HG03378 (cell line): ENCODE results near the gene ABLIM2.

Experiments
- ATAC-seq: cut with Tn5 transposase; IDR thresholded peaks from one replicate; pipeline ENCODE4 v1.9.1; 2021; ENCODE audit warnings: mild to moderate bottlenecking, moderate library complexity; ENCODE audit not compliant: unreplicated experiment

ABLIM2 gene

DNA sequence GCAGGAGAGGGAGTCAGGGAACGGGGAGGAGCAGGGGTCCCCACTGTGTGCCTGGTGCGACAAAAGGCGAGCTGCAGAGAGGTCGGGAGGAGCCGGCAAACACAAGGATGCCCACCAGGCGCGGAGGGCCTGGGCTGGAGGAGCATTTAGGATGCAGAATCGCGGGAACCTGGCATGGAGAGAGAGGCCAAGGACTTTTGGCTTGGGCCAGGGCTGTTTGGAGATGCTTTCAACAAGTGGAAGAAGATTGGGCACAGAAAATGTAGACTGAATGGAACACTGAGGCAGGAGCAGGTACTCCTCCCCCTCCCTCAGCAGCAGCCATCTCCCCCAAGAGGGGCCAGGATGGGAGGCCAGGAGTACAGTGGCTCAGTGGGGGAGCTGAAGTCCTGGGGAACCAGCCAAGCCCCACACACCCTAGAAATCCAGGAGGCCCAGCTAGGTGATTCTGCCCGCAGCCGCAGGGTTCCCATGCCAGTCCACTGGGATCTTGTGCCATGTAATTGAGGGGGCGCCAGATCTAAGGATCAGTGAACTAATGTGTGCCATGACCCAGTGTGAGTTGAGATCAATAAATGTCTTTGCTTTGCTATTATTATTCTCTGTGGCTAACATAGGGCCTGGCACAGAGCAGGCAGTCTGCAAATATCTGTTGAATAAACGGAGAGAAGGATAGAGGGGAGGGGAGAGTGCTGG lies 1.1 kb upstream of the ABLIM2 start:
- ATAC-seq = no peak

- ATAC-seq = no peak
Measured at GRCh38 chr4:8157944-8158709, 486 bp downstream of the ABLIM2 start.

DNA sequence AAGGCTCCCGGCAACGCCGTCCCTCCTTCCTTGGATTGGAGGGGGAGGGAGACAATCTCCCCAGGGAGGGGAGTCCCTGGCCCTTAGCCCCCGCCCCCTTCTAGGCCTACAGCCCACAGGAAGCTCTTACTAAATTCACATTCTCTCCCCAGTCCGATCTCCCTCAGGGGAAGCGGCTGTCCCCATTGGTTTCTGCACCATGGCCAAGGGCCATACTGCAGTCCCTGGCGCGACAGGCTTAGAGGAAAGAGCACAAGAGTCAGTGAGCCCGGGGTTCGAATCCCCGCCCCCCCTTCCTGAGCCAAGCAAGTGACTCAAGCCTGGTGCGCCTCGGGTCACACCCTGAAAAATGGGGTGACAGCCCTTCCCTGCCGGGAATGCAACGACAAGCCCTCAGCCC lies 1.1 kb downstream of the ABLIM2 start:
- no peak for ATAC-seq

- ATAC-seq = no peak
Measured at GRCh38 chr4:8156617-8157016, 2.0 kb downstream of the ABLIM2 start.

- ATAC-seq = no peak
Measured at GRCh38 chr4:8155660-8156421, 2.8 kb downstream of the ABLIM2 start.

- no peak for ATAC-seq
Measured at GRCh38 chr4:8155048-8155447, 3.6 kb downstream of the ABLIM2 start.

GRCh38 chr4:8153441-8153840 lies 5.2 kb downstream of the ABLIM2 start:
- no peak for ATAC-seq

- no peak for ATAC-seq
Measured at GRCh38 chr4:8152865-8153257, 5.8 kb downstream of the ABLIM2 start.

GRCh38 chr4:8152090-8152864 lies 6.3 kb downstream of the ABLIM2 start:
- no peak for ATAC-seq

- ATAC-seq = no peak
Measured at GRCh38 chr4:8151165-8151650, 7.4 kb downstream of the ABLIM2 start.

- ATAC-seq = no peak
Measured at GRCh38 chr4:8150152-8151090, 8.2 kb downstream of the ABLIM2 start.

DNA sequence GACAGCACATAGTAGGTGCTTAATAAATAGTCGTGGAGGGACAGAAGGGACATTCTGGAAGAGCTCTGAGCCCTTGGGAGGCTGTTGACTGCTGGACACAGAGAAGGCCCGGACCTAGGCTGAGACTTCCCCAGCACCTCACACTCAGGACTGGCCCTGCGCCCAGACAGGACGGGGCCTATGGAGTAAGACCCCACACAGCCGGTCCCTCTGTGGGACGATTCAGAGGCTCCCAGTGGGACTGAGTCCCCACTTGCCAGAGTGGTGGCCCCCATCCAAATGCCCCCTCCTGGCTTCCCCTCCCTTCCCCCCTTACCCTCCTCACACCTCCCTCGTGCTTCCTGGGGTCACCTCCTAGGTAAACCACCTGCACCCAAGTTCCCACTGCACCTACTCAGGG lies 8.9 kb downstream of the ABLIM2 start:
- no peak for ATAC-seq

- ATAC-seq = no peak
Measured at GRCh38 chr4:8148785-8149435, 9.7 kb downstream of the ABLIM2 start.

- ATAC-seq = no peak
Measured at GRCh38 chr4:8148159-8148558, 10.5 kb downstream of the ABLIM2 start.

GRCh38 chr4:8147231-8147970 lies 11.2 kb downstream of the ABLIM2 start:
- no peak for ATAC-seq

- ATAC-seq = no peak
Measured at GRCh38 chr4:8146157-8146556, 12.5 kb downstream of the ABLIM2 start.

- ATAC-seq = no peak
Measured at GRCh38 chr4:8144359-8144758, 14.3 kb downstream of the ABLIM2 start.

DNA sequence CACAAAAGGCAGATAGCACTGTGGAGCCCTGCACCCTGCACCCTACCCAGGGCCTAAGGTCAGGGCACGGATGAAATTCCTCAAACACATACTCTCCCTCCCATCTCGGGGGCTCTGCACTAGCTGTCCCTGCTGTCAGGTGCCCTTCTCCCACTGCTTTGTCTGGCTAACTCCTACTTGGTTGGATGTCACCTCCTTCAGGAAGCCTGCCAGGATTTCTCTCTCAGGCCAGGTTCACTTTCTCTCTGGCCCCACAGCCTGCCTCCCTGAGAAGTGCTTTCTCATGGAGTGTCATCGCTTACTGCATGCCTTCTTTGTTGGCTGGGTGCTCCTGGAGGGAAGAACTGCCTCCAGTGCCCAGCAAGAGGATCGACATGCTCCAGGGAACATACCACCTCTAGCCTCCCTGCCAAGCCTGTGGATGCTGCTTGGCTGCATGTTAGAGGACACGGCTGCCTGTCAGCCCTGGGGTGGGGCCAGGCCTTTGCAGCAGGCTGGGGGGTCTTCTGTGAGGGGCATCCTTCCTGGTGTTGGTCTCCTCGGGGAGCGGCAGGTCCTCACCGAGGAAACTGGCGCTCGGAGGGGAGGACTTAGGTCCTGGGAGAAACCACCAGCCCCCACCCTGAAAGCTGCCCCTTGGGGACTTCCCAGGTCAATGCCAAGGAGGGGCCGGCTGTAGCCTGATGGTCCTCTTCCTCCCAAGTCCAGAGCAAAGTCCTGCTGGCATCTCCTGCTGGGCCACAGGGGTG lies 15.0 kb downstream of the ABLIM2 start:
- no peak for ATAC-seq
